HG03354 (cell line): ENCODE data around the gene ACTMAP.
"Not testable (repeated sequence)": the region's sequence is repeated elsewhere in the genome, so short reads cannot be mapped to it uniquely, and the experiment has no call there.

Experiments used
- ATAC-seq: cut with Tn5 transposase; IDR thresholded peaks from one replicate; pipeline ENCODE4 v1.9.1; 2021; ENCODE audit warnings: mild to moderate bottlenecking; ENCODE audit not compliant: unreplicated experiment, poor library complexity, severe bottlenecking

ACTMAP gene

DNA sequence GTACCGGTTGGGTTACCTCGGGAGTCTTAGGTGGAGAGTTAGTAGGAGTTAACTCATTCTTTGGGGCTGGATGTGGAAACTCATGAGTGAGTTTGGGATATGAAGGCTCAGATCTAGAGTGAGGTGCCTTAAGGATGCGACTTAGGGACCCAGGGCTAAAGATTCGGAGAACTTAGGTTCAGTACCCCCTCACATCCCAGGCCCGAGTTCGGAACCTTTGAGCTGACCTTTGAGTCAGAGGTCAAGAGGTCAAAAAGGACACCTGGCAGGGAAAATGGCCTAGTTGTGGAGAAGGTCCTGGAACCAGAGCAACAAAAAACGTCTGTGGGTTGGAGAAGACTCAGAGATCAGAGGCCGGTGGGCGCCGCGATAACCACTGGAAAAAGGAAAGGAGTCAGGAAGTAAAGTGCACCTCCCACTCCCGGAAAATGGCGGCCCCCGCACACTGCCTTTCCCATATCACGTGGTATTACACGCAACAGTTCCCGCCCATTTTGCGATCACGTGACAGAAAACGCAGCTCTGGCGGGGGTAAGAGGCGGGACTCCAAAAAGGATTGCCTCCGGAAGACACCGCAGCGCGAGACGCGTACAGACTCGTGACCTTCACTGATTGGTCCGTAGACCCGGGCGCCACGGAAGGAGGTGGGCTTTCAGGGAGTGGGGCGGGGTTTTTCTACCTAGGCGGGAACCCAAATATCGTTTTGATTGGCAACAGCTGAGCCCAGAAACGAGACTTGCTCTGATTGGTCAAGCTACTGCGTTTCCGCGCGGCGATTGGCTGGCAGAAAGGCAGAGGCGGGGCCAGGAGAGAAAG lies at the start of gene ACTMAP:
Gene ACTMAP, minus strand, starts transcription at position 420 of the 816 bp plus-strand sequence. CDS start 674 bp downstream, outside the sequence.
- peak; percentile 88 for ATAC-seq

DNA sequence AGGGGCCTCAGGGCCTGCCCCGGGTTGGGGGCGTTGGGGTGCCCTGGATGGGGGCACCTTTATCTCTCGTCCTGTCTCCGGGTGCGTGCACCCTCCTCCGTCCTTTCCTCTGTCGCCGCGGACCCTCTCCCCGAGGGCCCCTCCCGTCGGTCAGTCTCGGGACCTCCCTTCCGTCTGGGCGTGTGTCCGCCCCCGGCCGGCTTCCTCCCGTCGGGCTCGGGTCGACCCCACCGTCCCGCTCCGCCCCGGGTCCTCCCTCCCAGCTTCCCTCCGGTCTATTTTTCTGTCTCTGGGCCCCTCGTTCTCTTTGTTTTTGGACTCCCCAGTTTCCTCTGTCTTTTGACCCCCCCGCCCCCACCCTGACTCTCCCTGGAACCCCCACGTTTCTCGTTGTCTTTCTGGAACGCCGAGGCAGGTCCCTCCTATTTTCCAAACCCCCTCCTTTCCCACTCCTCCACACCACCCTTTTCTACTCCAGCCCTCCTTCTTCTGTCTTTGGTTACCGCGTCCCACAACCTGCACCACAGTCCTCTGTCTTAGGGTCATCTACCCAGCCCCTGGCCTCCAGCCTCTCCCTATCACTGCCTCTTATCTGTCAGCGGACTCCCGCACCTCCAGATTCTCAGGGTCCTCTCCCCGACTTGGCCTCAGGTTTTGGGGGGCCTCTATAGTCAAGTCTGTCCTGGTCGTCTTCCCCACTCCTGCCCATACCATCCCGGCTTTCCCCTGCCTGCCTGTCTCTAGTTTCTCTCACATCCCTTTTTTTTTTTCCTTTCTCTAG lies 49.5 kb upstream of the ACTMAP start:
- no peak for ATAC-seq

DNA sequence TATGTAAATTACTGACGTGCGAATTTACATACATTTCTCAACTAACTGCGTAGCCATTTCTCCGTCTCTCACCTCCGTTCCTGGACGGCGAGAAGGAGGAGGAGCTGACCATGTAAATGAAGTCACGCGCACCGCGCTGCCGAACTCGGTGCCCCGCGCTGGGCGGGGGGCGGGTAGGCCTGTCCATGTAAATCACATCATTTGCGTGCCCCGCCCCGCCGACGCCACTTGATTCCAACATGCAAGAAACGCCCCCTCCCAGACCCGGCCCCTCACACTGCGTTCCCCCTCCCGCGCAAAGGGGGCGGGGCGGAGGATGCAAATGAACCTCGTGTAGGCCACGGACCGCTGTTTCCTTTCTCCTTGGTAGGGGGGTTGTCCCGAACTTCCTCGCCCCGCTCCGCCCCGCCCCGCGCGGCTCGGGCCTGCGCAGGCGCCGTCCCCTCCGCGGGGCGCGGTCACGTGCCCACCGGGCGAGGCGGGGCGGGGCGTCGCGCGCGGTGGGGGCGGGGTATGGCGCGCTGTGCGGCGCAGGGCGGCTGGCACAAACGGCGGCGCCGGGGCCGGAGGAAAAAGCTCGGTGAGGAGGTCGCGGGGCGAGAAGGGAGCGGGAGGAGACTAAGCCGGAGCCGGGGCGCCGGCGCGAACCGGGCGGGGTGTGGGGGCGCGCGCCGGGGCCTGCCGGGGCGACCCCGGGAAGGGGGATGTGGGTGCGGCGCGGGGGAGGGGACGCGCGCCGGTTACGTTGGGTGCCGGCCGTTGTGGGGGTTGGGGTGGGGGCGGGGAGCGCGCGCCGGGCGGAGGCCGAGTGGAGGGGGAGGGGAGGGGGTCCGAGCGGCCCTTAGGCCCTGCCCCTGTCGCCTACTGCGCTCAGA lies 48.6 kb upstream of the ACTMAP start, which contains the start of gene EGLN2:
Gene EGLN2, plus strand, starts transcription at position 509 of the 875 bp plus-strand sequence. CDS start 1,382 bp downstream, outside the sequence.
- ATAC-seq, result peak; percentile 71

- peak; percentile 33 for ATAC-seq
Observed at GRCh38 chr19:40797963-40798682, 47.8 kb upstream of the ACTMAP start.

GRCh38 chr19:40797166-40797962 lies 47.1 kb upstream of the ACTMAP start:
- ATAC-seq, result no peak

- ATAC-seq, result no peak
Observed at GRCh38 chr19:40791996-40792395, 41.7 kb upstream of the ACTMAP start.

GRCh38 chr19:40791349-40791748 lies 41.1 kb upstream of the ACTMAP start:
- no peak for ATAC-seq

- ATAC-seq, result no peak
Observed at GRCh38 chr19:40786060-40787037, 36.1 kb upstream of the ACTMAP start.

DNA sequence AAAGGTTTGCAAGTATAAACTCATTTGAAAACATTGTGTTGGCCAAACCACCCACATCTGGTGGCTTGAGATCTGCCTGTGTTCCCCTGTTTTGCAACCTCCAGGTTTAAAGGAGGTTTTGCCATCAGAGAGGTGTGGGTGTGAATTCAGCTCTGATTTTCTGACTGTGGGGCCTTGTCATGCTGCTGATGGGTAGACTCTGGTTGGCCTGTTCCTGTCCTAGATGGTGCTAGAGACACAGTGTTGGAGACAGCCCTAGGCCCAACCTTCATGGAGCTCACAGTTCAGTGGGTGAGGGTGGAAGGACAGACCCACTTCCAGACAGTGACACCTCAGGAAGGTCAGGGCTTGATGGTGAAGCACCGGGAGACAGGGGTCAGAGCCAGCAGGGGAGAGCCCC lies 35.2 kb upstream of the ACTMAP start:
- no peak for ATAC-seq

GRCh38 chr19:40784146-40784545 lies 33.9 kb upstream of the ACTMAP start:
- not testable (repeated sequence) for ATAC-seq

- ATAC-seq, result no peak
Observed at GRCh38 chr19:40783711-40784110, 33.4 kb upstream of the ACTMAP start.

GRCh38 chr19:40781140-40781539 lies 30.9 kb upstream of the ACTMAP start:
- ATAC-seq, result no peak

GRCh38 chr19:40780582-40780981 lies 30.3 kb upstream of the ACTMAP start:
- ATAC-seq, result no peak

DNA sequence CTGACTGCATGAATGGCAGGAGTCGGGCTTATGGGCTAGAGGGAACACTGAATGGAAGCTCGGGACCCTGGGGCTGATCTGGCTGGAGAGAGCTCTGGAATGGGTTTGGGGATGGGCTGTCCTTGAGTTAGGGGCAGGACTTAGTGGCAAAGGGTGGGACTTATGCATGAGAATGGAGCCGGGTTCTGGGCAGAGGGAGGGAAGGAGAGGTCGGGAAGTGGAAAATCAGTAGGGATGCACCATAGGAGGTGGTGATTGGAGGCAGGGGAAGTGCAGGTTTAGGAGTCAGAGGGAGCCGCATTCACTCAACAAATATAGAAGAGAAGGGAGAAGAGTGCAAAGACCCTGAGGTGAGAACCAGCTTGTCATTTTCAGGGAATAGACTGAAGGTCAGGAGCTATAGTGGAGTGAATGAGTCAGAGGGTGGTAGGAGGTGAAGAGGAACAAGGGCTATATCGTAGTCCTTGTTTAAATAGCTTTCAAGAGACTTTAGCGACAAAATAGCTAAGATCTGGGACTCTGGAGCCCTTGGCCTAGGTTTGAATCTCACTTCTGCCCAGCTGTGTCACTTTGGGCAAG lies 28.5 kb upstream of the ACTMAP start:
- ATAC-seq, result no peak

GRCh38 chr19:40777937-40778705 lies 27.8 kb upstream of the ACTMAP start, which contains the start of gene RAB4B:
RAB4B (plus strand) TSS chr19:40778247; CDS start chr19:40778376, 129 bp downstream.
- peak; percentile 69 for ATAC-seq

DNA sequence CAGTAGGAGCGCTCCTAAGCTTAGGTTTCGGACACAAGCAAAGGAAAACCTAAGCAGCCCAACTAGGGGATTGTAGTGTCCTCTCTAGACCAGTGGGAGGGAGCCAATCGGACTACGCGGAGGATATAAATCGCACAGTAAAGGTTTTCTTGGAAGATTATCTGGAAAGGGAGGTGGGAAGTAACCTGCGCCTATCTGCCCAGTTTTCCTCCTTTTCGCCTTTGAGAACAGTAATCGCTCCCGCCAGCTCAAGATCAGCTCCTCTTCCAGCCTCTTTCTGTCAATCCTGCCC lies 27.3 kb upstream of the ACTMAP start:
- ATAC-seq, result no peak
